ENCODE results near the gene AGO3.

The AGO3 gene

GRCh38 chr1:35988237-35988636 is 57.3 kb downstream of the AGO3 start:
- H3K4me3 ChIP-seq (ENCODE audit: low read depth, low read length), result no peak overlapping the region
- H4K12ac ChIP-seq (ENCODE audit: low read depth, low read length), result no peak overlapping the region
- no peak overlapping the region for H3K14ac ChIP-seq (ENCODE audit: low read length)
- H3K4me1 ChIP-seq (ENCODE audit: control insufficient read depth in 1 of 2, insufficient read depth in 2 of 2, low read length in 2 of 2), result no peaks in the 10 kb centered on the region
- H2BK5ac ChIP-seq (ENCODE audit: low read depth, low read length, poor library complexity), result no peak overlapping the region
- no peak overlapping the region for H2BK12ac ChIP-seq (ENCODE audit: low read length)
- peaks cover 0 to 9% of the 10 kb centered on the region in 2 experiments for H3K36me3 ChIP-seq (ENCODE audit: control insufficient read depth in 1 of 2, insufficient read depth in 2 of 2, low read length in 2 of 2)
- WGBS (ENCODE audit: extremely low coverage, insufficient coverage, insufficient read length), result no CpG with 5 or more reads among the region's 1 CpG
- H2BK120ac ChIP-seq (ENCODE audit: insufficient read depth, low read length, poor library complexity), result no peak overlapping the region
- H4K8ac ChIP-seq (ENCODE audit: low read depth, low read length), result no peak overlapping the region
- H3K4ac ChIP-seq (ENCODE audit: low read depth, low read length), result no peak overlapping the region
- H3K27me3 ChIP-seq (ENCODE audit: insufficient read depth, low read length), result no peaks in the 10 kb centered on the region
- H3K4me2 ChIP-seq (ENCODE audit: low read length), result no peak overlapping the region
- H3K18ac ChIP-seq (ENCODE audit: low read length), result no peak overlapping the region
- no peak overlapping the region for H4K91ac ChIP-seq (ENCODE audit: low read depth, low read length)
- no peak overlapping the region for H3K27ac ChIP-seq (ENCODE audit: low read depth, low read length)
- H3K9me3 ChIP-seq (ENCODE audit: insufficient read depth, low read depth, low read length), result no peaks in the 10 kb centered on the region
- no peaks in the 10 kb centered on the region for H3K79me2 ChIP-seq (ENCODE audit: control insufficient read depth, insufficient read depth, low read length, poor library complexity)
- no peak overlapping the region for H2AK5ac ChIP-seq (ENCODE audit: low read length)
- no peak for DNase-seq
- no peak overlapping the region for H3K23ac ChIP-seq (ENCODE audit: low read length)
- no peaks in the 10 kb centered on the region for H3K79me1 ChIP-seq (ENCODE audit: low read length)
- no peak overlapping the region for H2AFZ ChIP-seq (ENCODE audit: insufficient read depth, low read length, poor library complexity)
- no peak overlapping the region for H3K9ac ChIP-seq (ENCODE audit: low read length)

DNA sequence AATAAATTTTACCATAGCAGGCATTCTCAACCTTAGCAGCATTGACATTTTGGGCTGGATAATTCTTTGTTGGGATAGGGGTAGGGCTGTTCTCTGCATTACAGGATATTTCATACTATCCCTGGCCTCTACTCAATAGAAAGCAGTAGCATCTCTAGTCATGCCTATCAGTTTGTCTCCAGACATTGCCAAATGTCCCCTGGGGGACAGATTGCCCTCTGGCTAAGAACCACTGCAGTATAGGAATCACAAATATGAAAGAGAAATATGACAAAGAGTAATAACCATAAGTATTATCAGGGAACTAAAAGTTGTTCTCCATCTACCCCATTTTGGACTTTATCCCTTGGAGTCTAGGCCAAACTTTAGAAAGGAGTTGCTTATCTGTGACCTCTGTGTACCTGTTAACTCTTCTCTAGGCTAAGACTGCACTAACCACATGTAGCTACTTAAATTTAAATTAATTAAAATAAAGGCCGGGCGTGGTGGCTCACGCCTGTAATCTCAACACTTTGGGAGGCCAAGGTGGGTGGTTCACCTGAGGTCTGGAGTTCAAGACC is 76.1 kb downstream of the AGO3 start:
- Histone ChIP-seq H4K91ac (ENCODE audit: low read depth, low read length) (no peak overlapping the region), H3K18ac (ENCODE audit: low read length) (no peak overlapping the region), H3K9ac (ENCODE audit: low read length) (no peak overlapping the region), H3K4me3 (ENCODE audit: low read depth, low read length) (no peak overlapping the region), H3K4ac (ENCODE audit: low read depth, low read length) (no peak overlapping the region), H2BK12ac (ENCODE audit: low read length) (no peak overlapping the region), H3K27me3 (ENCODE audit: insufficient read depth, low read length) (no peaks in the 10 kb centered on the region), H3K79me1 (ENCODE audit: low read length) (peaks cover 2% of the 10 kb centered on the region), H3K9me3 (ENCODE audit: insufficient read depth, low read depth, low read length) (no peaks in the 10 kb centered on the region), H2BK5ac (ENCODE audit: low read depth, low read length, poor library complexity) (no peak overlapping the region), H3K14ac (ENCODE audit: low read length) (no peak overlapping the region), H2BK120ac (ENCODE audit: insufficient read depth, low read length, poor library complexity) (no peak overlapping the region), H2AFZ (ENCODE audit: insufficient read depth, low read length, poor library complexity) (no peak overlapping the region), H3K4me1 (ENCODE audit: control insufficient read depth in 1 of 2, insufficient read depth in 2 of 2, low read length in 2 of 2) (no peaks in the 10 kb centered on the region), H3K79me2 (ENCODE audit: control insufficient read depth, insufficient read depth, low read length, poor library complexity) (no peaks in the 10 kb centered on the region), H3K36me3 (ENCODE audit: control insufficient read depth in 1 of 2, insufficient read depth in 2 of 2, low read length in 2 of 2) (peaks cover 1 to 4% of the 10 kb centered on the region in 2 experiments), H3K23ac (ENCODE audit: low read length) (no peak overlapping the region), H2AK5ac (ENCODE audit: low read length) (no peak overlapping the region), H4K12ac (ENCODE audit: low read depth, low read length) (no peak overlapping the region), H3K4me2 (ENCODE audit: low read length) (no peak overlapping the region), H3K27ac (ENCODE audit: low read depth, low read length) (no peak overlapping the region), H4K8ac (ENCODE audit: low read depth, low read length) (no peak overlapping the region)
- peak; percentile 93 to 99 for DNase-seq
- no CpG with 5 or more reads among the region's 3 CpGs for WGBS (ENCODE audit: extremely low coverage, insufficient coverage, insufficient read length)

DNA sequence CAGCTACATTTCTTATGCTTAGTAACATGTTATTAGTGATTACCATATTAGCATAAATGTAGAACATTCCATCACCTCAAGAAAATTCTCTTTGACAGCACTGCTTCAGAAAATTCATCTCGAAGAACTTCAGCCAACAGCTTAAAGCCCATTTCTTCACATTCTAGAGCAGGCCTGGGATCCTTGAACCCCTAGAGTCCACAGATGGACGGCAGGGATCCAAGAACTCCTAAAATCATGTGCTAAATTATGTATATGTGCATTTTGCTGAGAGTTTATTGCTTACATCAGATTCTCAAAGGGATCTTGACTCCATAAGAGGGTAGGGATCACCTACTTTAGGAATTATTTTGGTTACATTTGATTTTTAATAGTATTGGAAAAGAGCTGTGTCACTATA is 76.8 kb downstream of the AGO3 start:
- H3K79me2 ChIP-seq (ENCODE audit: control insufficient read depth, insufficient read depth, low read length, poor library complexity), result no peaks in the 10 kb centered on the region
- H4K8ac ChIP-seq (ENCODE audit: low read depth, low read length), result no peak overlapping the region
- H2AFZ ChIP-seq (ENCODE audit: insufficient read depth, low read length, poor library complexity), result no peak overlapping the region
- no peak for DNase-seq
- H4K12ac ChIP-seq (ENCODE audit: low read depth, low read length), result no peak overlapping the region
- H3K27ac ChIP-seq (ENCODE audit: low read depth, low read length), result no peak overlapping the region
- H2BK5ac ChIP-seq (ENCODE audit: low read depth, low read length, poor library complexity), result no peak overlapping the region
- no peak overlapping the region for H3K18ac ChIP-seq (ENCODE audit: low read length)
- H3K4me3 ChIP-seq (ENCODE audit: low read depth, low read length), result no peak overlapping the region
- H3K4me2 ChIP-seq (ENCODE audit: low read length), result no peak overlapping the region
- H3K79me1 ChIP-seq (ENCODE audit: low read length), result peaks cover 2% of the 10 kb centered on the region
- no peaks in the 10 kb centered on the region for H3K9me3 ChIP-seq (ENCODE audit: insufficient read depth, low read depth, low read length)
- no peak overlapping the region for H3K9ac ChIP-seq (ENCODE audit: low read length)
- H3K23ac ChIP-seq (ENCODE audit: low read length), result no peak overlapping the region
- H2BK120ac ChIP-seq (ENCODE audit: insufficient read depth, low read length, poor library complexity), result no peak overlapping the region
- H3K4ac ChIP-seq (ENCODE audit: low read depth, low read length), result no peak overlapping the region
- H3K4me1 ChIP-seq (ENCODE audit: control insufficient read depth in 1 of 2, insufficient read depth in 2 of 2, low read length in 2 of 2), result no peaks in the 10 kb centered on the region
- peaks cover 2 to 4% of the 10 kb centered on the region in 2 experiments for H3K36me3 ChIP-seq (ENCODE audit: control insufficient read depth in 1 of 2, insufficient read depth in 2 of 2, low read length in 2 of 2)
- H3K27me3 ChIP-seq (ENCODE audit: insufficient read depth, low read length), result no peaks in the 10 kb centered on the region
- H2BK12ac ChIP-seq (ENCODE audit: low read length), result no peak overlapping the region
- H3K14ac ChIP-seq (ENCODE audit: low read length), result no peak overlapping the region
- H2AK5ac ChIP-seq (ENCODE audit: low read length), result no peak overlapping the region
- H4K91ac ChIP-seq (ENCODE audit: low read depth, low read length), result no peak overlapping the region
- WGBS (ENCODE audit: extremely low coverage, insufficient coverage, insufficient read length), result no CpG with 5 or more reads among the region's 2 CpGs

- H3K27ac ChIP-seq (ENCODE audit: low read depth, low read length), result peak overlapping the region; percentile 65
- H3K9ac ChIP-seq (ENCODE audit: low read length), result no peak overlapping the region
- no peaks in the 10 kb centered on the region for H3K4me1 ChIP-seq (ENCODE audit: control insufficient read depth in 1 of 2, insufficient read depth in 2 of 2, low read length in 2 of 2)
- H3K9me3 ChIP-seq (ENCODE audit: insufficient read depth, low read depth, low read length), result no peaks in the 10 kb centered on the region
- no peaks in the 10 kb centered on the region for H3K79me2 ChIP-seq (ENCODE audit: control insufficient read depth, insufficient read depth, low read length, poor library complexity)
- no peak overlapping the region for H3K18ac ChIP-seq (ENCODE audit: low read length)
- DNase-seq, result peak; percentile 66 to 89
- H3K14ac ChIP-seq (ENCODE audit: low read length), result no peak overlapping the region
- peak overlapping the region; percentile 66 for H4K8ac ChIP-seq (ENCODE audit: low read depth, low read length)
- H4K91ac ChIP-seq (ENCODE audit: low read depth, low read length), result no peak overlapping the region
- WGBS (ENCODE audit: extremely low coverage, insufficient coverage, insufficient read length), result no CpG with 5 or more reads among the region's 9 CpGs
- no peaks in the 10 kb centered on the region for H3K27me3 ChIP-seq (ENCODE audit: insufficient read depth, low read length)
- H4K12ac ChIP-seq (ENCODE audit: low read depth, low read length), result no peak overlapping the region
- H2AK5ac ChIP-seq (ENCODE audit: low read length), result no peak overlapping the region
- no peak overlapping the region for H3K4me3 ChIP-seq (ENCODE audit: low read depth, low read length)
- H2BK12ac ChIP-seq (ENCODE audit: low read length), result peak overlapping the region; percentile 83
- H3K79me1 ChIP-seq (ENCODE audit: low read length), result peaks cover 2% of the 10 kb centered on the region
- H3K4ac ChIP-seq (ENCODE audit: low read depth, low read length), result no peak overlapping the region
- peaks cover 4 to 6% of the 10 kb centered on the region in 2 experiments for H3K36me3 ChIP-seq (ENCODE audit: control insufficient read depth in 1 of 2, insufficient read depth in 2 of 2, low read length in 2 of 2)
- no peak overlapping the region for H2BK120ac ChIP-seq (ENCODE audit: insufficient read depth, low read length, poor library complexity)
- H2BK5ac ChIP-seq (ENCODE audit: low read depth, low read length, poor library complexity), result peak overlapping the region; percentile 79
- H2AFZ ChIP-seq (ENCODE audit: insufficient read depth, low read length, poor library complexity), result no peak overlapping the region
- no peak overlapping the region for H3K23ac ChIP-seq (ENCODE audit: low read length)
- H3K4me2 ChIP-seq (ENCODE audit: low read length), result peak overlapping the region; percentile 52
Measured at GRCh38 chr1:36008546-36009197, 77.8 kb downstream of the AGO3 start.
